Spinal cord (tissue), 10 donors: ENCODE results near the gene INPP4B. TPM values are rescaled to one million over a fixed set of nuclear protein-coding genes. Genes with fewer than 3 reads are reported as not detected.

Source experiments
- DNase-seq, 6 donors: peaks; one replicate each; pipeline versions ENCODE4 v3.0.0 to v3.0.0-alpha.2; 2013 to 2015; ENCODE audit warnings: low spot score in 6 of 6, low read depth in 4 of 6
- H3K27ac ChIP-seq: one replicate; pipeline ENCODE4 v1.5.1; 2013; ENCODE audit warnings: low read depth, low read length, control low read depth
- H3K27me3 ChIP-seq: one replicate; pipeline ENCODE4 v1.6.1; 2013; ENCODE audit warnings: low read length; ENCODE audit not compliant: control insufficient read depth, insufficient read depth
- H3K36me3 ChIP-seq: one replicate; pipeline ENCODE4 v1.6.1; 2013; ENCODE audit warnings: low read length; ENCODE audit not compliant: control insufficient read depth, insufficient read depth
- H3K4me1 ChIP-seq: one replicate; pipeline ENCODE4 v1.6.1; 2013; ENCODE audit warnings: low read length; ENCODE audit not compliant: control insufficient read depth, insufficient read depth
- H3K4me3 ChIP-seq: one replicate; pipeline ENCODE4 v1.5.1; 2013; ENCODE audit warnings: low read depth, low read length, control low read depth
- H3K9me3 ChIP-seq: one replicate; pipeline ENCODE4 v1.6.1; 2013; ENCODE audit warnings: low read length; ENCODE audit not compliant: control insufficient read depth, insufficient read depth
- WGBS: methylation state at CpG from one replicate; pipeline ENCODE4 v1.1.5; 2013; ENCODE audit warnings: missing lambda C conversion rate; ENCODE audit not compliant: insufficient coverage; 5-methylcytosine and 5-hydroxymethylcytosine counted together
- polyA plus RNA-seq, 2 donors: library from polyadenylated mRNA; unstranded; fragments of 120-200 nt; gene quantifications; one replicate each; pipeline ENCODE4 v1.2.1, GENCODE V29; 2013; ENCODE audit not compliant: insufficient read length in 2 of 2
- total RNA-seq, 2 donors: library from RNA; depleted of rRNA in 1 of 2; stranded (reverse); fragments of 120-200 nt in 1 of 2; fragments of >200 nt in 1 of 2; gene quantifications; one replicate each; pipeline versions ENCODE4 v1.2.3 to v1.2.4, GENCODE V29; 2013 to 2014
- donor health status: healthy.

Gene INPP4B
- total and polyA plus RNA-seq, 4 donors = 5.7 to 29.4 (median 14.5) TPM

DNA sequence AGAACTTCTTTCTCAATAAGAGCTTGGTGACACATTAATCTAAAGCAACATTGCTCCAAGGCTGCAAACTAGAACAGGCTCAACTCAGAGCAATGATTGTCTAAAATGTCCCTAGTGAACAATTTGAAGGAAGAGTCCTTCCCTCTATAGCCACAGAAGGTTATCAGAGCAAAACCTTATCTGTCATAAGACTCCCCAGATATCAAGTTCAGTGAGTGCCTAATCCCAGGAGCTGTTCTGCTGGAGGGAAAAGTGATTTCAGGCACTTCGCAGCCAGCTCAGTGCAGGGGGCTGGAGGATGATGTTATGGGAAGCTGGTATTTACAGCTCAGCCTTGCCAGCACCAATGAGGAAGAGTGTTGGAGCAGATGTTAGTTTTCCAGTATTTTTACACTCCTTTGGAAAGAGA, 497.5 kb downstream of the INPP4B start:
- no CpG with 5 or more reads among the region's 1 CpG for WGBS
- Histone ChIP-seq H3K4me3 (no peak overlapping the region), H3K27ac (no peak overlapping the region), H3K36me3 (no peaks in the 10 kb centered on the region), H3K4me1 (no peaks in the 10 kb centered on the region), H3K9me3 (no peaks in the 10 kb centered on the region), H3K27me3 (no peaks in the 10 kb centered on the region)
- DNase-seq = peak in 1 of 6 donors; percentile 72

DNA sequence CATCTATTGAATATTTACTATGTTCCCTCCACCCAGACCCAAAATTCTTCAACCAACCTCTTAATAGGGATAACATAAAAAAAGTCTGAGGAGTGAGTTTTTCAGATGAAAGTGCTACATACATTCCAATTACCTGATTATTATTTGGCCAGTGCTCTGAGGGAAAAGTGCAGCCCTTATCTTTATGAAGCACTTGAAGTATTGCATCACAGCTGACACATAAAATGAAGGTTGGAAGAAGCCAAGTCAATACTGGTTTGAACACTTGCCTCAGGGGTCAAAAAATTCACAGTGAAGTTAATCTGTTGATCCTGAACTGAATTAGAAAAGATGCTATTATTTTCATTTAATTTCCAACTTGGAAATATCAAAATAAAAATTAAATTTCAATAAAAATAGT, 498.9 kb downstream of the INPP4B start:
- Histone ChIP-seq H3K9me3 (no peaks in the 10 kb centered on the region), H3K4me1 (no peaks in the 10 kb centered on the region), H3K27ac (no peak overlapping the region), H3K4me3 (no peak overlapping the region), H3K27me3 (no peaks in the 10 kb centered on the region), H3K36me3 (no peaks in the 10 kb centered on the region)
- no peak for DNase-seq

DNA sequence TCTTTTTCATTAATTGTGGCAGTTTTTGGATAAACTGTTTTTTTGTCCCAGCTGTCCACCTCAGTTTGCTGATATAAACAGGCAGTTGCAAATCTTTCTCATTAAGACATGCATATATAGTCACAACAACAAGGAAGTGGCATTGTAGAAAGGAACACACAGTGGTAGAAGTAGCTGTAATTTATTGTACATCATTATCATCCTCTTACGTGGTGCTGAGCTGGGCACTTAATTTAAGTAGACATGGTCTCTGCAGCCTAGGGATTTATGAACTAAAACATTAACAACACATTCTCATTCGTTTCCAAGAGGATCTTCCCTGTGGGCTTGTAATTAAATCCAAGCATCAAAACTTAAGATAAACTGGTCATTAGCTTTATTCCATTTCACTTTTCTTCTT, 500.2 kb downstream of the INPP4B start:
- DNase-seq = peak in 1 of 6 donors; percentile 56
- H3K36me3 ChIP-seq = no peaks in the 10 kb centered on the region
- no peaks in the 10 kb centered on the region for H3K27me3 ChIP-seq
- no peaks in the 10 kb centered on the region for H3K9me3 ChIP-seq
- H3K27ac ChIP-seq = no peak overlapping the region
- WGBS = no CpG with 5 or more reads among the region's 2 CpGs
- no peak overlapping the region for H3K4me3 ChIP-seq
- no peaks in the 10 kb centered on the region for H3K4me1 ChIP-seq

DNA sequence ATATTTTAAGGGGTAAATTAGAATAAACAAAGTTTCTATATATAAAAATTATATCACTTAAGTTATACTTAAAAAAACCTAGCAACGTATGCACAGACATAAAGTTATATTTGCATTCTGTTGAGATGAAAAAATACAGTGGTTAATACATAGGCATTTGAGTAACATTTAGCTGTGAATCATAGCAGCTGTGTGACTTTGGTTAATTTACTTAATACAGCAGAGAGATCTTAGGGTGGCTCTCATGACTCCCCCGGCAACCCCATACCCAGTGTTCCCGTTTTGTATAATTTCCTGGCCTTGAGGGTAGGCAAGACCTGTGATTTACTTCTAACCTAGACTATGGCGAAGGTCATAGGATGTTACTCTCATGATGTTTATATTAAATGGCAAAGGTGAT, 504.8 kb downstream of the INPP4B start:
- Histone ChIP-seq H3K4me3 (no peak overlapping the region), H3K27me3 (no peaks in the 10 kb centered on the region), H3K4me1 (peaks cover 3% of the 10 kb centered on the region), H3K9me3 (peaks cover 2% of the 10 kb centered on the region), H3K27ac (no peak overlapping the region), H3K36me3 (no peaks in the 10 kb centered on the region)
- no peak for DNase-seq
- no CpG with 5 or more reads among the region's 4 CpGs for WGBS

DNA sequence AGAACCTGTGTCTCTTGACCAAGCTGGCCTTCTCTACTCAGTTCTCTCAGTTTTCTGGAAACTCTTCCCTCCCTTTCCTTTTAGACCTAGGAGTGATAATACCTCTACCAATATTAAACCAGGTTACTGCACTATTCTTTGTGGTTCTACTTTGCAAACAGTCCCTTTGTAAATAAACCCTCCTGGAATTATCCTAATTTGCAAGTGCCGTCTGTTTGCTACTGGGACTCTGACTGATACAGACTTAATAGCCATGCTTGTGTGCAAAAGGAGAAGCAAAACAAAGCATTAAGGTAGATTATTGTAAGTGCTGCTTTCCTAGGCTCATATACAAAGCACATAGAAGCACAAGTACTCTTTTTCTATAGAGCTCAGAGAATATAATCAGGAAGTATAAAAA, 507.0 kb downstream of the INPP4B start:
- no CpG with 5 or more reads among the region's 1 CpG for WGBS
- H3K27ac ChIP-seq = no peak overlapping the region

DNA sequence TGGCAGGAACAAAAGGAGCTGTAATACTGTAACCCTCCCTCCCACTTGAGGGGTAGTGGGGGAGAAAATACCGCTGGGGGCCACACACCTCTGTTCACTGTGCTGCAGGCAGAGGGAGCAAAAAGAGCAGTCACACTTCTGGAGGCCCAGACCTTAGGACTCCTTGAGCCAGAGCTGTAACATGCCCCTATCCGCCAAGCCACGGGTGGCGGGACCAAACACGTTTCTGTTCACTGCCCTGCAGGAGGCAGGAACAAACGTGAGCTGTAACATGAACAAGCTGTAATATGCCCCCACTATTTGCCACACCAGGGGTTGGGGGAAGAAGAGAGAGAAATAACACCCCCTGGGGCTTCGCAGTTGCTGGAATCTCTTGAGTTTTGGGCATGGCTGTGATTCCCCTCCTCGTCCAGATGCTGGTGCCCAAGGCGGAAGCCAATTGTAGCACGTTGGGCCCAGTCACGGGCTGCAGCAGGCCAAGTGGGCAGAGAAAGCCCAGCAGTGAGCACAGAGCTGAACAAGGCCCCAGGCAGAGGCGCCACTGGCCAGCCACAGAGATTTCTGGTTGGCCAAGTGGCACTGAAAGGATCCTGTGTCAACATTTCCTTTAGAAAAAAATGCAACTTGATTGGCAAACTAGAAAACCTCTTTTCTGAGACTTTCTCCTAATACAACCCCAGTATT, 509.7 kb downstream of the INPP4B start:
- 89% methylated on average over 8 of the region's 12 CpGs for WGBS
- H3K36me3 ChIP-seq = no peaks in the 10 kb centered on the region
- H3K9me3 ChIP-seq = peaks cover 3% of the 10 kb centered on the region
- no peak overlapping the region for H3K27ac ChIP-seq
- peaks cover 3% of the 10 kb centered on the region for H3K4me1 ChIP-seq
- H3K4me3 ChIP-seq = no peak overlapping the region
- no peak for DNase-seq
- no peaks in the 10 kb centered on the region for H3K27me3 ChIP-seq

More for the DNA sequence above, 507.0 kb downstream of the INPP4B start:
- H3K9me3 ChIP-seq = peaks cover 3% of the 10 kb centered on the region
- DNase-seq = peak in 1 of 6 donors; percentile 44
- no peak overlapping the region for H3K4me3 ChIP-seq
- no peaks in the 10 kb centered on the region for H3K36me3 ChIP-seq
- no peaks in the 10 kb centered on the region for H3K27me3 ChIP-seq
- H3K4me1 ChIP-seq = peaks cover 3% of the 10 kb centered on the region

DNA sequence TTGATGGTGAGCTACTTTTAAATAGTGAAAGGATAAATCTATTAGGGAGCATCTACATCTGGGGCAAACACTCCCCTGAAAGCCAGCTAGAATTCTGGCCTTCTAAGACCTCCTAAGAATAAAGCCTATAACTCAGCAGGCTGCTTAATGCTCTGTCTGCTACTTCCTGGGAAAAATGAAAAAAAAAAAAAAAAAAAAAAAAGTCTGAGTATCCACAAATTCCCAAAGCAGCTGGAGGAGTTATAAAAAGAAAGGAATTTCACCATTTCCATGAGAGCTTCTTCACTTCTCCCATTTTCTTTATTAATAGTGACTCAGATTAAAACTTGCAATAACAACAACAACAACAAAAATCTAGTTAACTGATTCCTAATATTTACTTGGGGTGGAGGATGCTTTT, 511.2 kb downstream of the INPP4B start:
- no peak for DNase-seq
- Histone ChIP-seq H3K4me3 (no peak overlapping the region), H3K9me3 (peaks cover 3% of the 10 kb centered on the region), H3K27ac (no peak overlapping the region), H3K4me1 (peaks cover 3% of the 10 kb centered on the region), H3K27me3 (no peaks in the 10 kb centered on the region), H3K36me3 (no peaks in the 10 kb centered on the region)

DNA sequence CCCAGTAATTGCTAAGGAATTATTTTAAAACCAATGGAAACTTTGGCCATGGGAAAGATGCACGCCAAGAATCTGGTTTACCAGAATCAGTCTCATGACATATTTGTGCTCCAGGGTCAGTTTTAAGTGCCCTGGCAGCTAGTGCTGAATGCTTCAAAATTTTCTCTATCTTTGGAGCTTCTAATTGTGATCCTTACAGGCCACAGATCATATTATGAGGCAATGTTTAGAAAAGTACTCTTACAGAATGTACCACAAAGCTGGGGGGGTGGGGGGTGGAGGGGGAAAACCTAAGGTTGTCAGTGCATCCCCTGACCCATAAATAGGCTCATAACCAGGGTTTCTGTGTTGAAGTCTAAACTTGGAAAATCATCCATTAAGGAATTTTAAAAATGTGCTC, 514.5 kb downstream of the INPP4B start:
- Histone ChIP-seq H3K27me3 (no peaks in the 10 kb centered on the region), H3K9me3 (peaks cover 3% of the 10 kb centered on the region)

DNA sequence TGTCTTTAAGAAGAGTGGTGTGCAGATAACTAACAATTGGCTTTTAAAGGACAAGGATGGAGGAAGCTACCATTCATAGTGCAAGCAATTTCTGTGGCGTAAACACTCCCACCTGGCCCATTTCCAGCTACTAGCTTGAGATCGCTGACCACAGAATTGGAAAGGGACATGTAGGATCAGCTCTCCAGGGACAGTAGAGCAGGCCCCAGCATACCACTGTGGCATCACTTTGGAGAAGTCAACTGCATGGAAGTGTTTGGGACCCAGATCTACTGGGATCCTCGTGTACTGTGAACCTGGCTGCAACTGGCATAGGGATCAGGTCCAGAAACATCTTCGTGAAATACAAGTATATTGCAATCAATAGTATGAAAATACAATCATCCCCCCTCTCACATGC, 515.0 kb downstream of the INPP4B start:
- Histone ChIP-seq H3K27ac (no peak overlapping the region), H3K9me3 (peaks cover under 1% of the 10 kb centered on the region), H3K4me3 (no peak overlapping the region), H3K36me3 (no peaks in the 10 kb centered on the region), H3K4me1 (no peaks in the 10 kb centered on the region), H3K27me3 (no peaks in the 10 kb centered on the region)
- no peak for DNase-seq
- WGBS = 55% methylated on average over 2 of the region's 4 CpGs

More for the DNA sequence above, 514.5 kb downstream of the INPP4B start:
- H3K4me3 ChIP-seq = no peak overlapping the region
- no peak overlapping the region for H3K27ac ChIP-seq
- WGBS = 100% methylated on average over 1 of the region's 1 CpG
- H3K4me1 ChIP-seq = peaks cover 2% of the 10 kb centered on the region
- no peaks in the 10 kb centered on the region for H3K36me3 ChIP-seq
- no peak for DNase-seq

DNA sequence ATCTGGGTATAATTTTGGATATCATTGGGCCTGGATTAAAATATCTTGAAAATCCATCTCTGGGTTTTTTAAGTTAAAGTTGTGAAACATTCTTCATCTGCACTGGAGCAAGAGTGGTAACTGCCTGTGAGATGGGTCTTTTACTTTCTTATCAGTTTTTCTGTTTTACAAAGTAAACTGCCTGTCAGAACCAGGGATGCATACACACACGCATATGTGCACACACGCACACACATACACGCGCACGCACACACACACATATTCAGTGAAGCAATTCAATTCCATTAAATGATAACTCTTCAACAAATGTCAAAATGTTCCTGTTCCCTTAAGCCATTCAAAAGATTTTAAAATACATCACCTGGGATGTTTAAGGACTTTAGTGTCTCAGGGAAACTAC, 515.8 kb downstream of the INPP4B start:
- Histone ChIP-seq H3K27ac (no peak overlapping the region), H3K27me3 (no peaks in the 10 kb centered on the region), H3K9me3 (no peaks in the 10 kb centered on the region), H3K4me3 (no peak overlapping the region), H3K36me3 (no peaks in the 10 kb centered on the region), H3K4me1 (no peaks in the 10 kb centered on the region)
- WGBS = 100% methylated on average over 5 of the region's 5 CpGs
- DNase-seq = no peak
